HG03066 (cell line): ENCODE measurements around the gene MCFD2.

Source experiments
- ATAC-seq: cut with Tn5 transposase; IDR thresholded peaks from one replicate; pipeline ENCODE4 v1.9.1; 2021; ENCODE audit warnings: low read depth; ENCODE audit not compliant: unreplicated experiment

Gene MCFD2

DNA sequence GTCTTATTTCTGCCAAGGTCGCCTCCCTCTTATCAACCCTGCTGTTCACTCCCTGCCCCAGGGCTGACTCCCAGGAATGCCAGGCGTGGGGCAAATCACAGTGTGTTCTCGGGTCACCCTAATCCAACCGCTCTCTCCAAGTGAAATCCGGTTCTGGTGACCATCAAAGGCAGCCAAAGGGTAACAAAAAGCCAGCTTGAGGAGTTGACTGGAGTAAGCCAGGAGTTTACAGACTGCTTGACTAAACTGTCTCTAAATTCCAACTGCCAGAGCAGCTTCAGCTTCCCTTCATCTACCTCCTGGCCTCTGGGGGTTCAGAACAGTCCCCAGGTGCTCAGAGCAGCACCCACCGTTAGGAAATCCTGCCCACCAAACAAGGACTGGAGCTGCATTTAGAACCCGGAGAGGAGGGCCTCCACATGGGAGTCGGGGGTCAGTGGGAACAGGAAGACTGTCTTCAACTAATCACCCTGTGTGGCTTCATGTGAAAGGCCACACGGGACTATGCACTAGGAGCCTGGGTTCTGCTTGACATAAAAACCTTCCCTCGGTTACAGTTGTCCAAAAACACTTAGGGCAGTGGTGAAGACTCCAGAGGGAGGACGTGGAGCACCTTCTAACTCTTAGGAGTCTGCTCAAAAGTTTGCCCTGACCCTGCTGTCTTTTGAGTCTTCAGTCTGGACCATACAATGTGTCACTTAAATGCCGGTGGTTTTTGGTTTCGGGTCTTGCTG lies 24.2 kb upstream of the MCFD2 start:
- no peak for ATAC-seq

DNA sequence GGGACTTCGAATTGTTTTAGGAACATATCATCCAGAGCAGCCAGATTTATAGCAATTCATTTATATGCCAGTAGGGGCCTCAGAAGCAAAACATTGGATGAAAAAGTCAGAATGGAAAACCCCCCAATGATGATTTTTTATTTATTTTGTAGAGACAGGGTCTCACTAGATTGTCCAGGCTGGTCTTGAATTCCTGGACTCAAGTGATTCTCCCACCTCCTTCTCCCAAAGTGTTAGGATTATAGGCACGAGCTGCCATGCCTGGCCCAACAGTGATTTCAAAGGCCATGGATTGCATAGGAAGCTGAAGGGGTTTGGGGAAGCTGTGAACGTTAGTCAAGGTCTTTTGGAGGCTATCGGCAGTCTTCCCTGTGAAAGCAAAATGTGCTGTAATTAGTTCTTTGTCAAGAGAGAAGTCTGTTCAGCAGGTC lies 21.9 kb upstream of the MCFD2 start:
- ATAC-seq, result no peak

DNA sequence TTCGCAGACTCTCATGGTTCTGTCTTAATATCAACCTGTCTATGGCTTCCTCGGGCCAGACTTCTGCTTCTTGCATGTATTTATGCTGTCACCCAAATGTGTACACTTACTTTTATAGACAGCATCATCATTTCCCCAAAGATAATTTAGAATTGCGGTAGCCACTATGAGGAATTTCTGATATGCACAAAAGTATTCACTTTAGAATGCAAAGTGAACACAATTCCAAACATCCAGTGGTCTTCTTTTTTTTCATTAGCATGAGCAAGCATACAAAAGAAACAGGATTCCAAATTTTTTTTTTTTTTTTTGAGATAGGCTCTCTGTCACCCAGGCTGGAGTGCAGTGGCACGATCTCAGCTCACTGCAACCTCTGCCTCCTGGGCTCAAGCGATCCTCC lies 21.0 kb upstream of the MCFD2 start:
- ATAC-seq, result no peak

DNA sequence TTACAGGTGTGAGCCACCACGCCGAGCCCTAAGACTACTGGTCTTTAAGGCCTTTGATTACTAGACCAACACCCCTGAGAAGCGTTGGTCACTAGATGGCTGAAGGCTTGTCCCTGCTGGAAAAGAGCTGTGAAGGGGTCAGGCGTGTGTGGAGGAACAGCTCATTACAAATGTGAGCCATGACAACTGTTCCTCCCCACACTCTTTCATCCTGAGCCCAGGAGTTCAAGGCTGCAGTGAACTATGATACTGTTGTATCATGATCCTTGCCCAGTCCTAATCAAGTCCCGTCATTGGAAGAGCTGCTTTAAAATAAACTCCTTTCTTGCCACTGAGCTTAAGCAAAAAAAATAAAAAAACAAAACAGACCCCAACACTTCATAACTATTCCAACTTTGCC lies 19.5 kb upstream of the MCFD2 start:
- ATAC-seq, result no peak

DNA sequence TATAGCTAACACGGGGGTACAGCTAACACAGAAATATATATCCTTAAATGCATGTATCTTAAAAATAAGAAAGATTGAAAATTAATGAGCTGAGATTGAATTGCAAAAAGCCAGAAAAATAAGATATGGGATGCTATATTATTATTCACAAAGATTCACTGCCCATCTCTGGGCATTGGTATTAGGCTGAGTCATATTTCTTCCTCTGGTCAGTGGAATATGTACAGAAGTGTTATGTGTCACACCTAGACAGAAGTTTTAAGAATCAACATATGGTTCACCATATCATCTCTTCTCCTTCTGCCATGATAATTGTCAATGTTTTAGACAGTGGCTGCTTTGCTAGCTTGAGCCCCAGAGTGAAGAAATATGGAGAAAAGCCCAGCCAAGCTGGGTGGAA lies 14.0 kb upstream of the MCFD2 start:
- ATAC-seq, result no peak

DNA sequence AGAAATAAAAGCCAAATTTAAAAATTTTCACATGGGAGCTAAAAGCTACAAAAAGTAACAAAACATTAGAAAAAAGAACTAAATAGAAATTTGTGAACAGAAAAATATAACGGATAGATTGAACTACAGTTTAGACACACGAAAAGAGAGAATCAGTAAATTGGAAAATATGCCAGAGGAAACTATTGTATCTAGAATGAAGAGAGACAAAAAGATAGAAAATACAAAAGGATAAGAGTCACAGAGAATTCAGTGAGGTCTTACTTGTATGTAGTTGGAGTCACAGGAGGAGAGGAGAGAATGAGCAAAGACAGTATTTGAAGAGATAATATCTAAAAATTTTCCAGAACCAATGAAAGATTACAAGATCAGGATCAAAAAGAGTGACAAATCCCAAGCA lies 11.3 kb upstream of the MCFD2 start:
- no peak for ATAC-seq

DNA sequence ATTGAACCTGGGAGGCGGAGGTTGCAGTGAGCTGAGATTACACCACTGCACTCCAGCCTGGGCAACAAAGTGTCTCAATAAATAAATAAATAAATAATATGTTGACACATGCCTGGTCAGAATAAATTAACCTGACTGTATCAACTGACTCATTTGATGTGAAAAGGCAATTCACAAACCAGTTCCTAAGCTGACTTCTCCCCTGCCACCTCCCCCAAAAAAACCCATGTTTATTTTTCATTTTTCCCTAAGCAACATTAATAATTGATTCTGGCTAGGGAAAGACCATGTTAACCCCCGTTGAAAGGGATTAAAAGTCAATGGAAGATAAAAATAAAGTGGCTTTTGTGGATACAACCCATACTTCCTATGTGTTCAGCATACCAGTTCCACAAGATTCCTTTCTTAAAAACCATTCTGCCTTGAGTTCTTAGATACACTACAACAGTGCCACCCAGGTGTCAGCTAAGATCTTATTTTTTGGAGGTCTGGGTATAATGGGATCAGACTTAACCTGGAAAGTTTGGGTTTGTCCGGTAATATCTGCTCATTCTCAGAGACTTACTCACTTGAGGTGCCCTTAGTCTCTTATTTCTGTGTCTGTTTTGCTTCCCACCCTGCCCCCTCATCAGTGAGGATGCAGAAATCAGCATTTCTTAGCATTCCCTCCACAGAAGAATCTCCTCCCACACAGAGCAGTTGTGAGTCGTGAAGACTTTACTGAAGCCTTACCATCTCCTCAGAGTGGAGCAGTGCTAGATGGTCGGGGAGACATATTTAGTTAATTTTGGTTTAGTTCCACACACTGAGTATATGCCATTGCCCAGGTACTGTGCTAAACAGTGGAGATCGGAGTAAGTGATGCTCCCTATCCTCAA lies 10.1 kb upstream of the MCFD2 start:
- no peak for ATAC-seq

DNA sequence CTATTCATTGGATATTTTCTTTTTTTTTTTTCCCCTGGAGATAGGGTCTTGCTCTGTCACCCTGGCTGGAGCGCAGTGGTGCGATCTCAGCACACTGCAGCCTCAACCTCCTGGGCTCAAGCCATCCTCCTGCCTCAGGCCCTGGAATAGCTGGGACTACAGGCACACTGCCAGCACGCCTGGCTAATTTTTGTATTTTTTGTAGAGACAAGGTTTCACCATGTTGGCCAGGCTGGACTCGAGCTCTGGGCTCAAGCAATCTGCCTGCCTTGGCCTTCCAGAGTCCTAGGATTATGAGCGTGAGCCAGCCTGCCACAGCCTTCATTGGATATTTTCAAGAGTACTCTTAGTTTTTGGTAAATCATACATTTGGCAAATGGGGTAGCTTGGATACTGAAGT lies 9.0 kb upstream of the MCFD2 start:
- ATAC-seq, result no peak

DNA sequence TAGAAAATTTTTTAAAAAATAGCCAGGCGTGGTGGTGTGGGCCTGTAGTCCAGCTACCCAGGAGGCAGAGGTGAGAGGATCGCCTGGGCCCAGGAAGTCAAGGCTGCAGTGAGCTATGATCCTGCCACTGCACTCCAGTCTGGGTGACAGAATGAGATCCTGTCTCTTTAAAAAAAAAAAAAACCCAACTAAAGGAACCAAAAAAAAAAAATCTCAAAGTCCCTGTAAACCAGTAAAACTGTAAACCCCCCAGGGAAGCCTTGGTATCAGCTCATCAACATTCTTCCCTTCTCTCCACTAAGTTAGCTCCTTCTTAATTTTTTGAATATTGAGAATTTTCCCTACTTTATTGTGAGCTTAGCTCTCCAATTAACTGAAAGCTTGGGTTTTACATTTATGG lies 8.4 kb upstream of the MCFD2 start:
- no peak for ATAC-seq

DNA sequence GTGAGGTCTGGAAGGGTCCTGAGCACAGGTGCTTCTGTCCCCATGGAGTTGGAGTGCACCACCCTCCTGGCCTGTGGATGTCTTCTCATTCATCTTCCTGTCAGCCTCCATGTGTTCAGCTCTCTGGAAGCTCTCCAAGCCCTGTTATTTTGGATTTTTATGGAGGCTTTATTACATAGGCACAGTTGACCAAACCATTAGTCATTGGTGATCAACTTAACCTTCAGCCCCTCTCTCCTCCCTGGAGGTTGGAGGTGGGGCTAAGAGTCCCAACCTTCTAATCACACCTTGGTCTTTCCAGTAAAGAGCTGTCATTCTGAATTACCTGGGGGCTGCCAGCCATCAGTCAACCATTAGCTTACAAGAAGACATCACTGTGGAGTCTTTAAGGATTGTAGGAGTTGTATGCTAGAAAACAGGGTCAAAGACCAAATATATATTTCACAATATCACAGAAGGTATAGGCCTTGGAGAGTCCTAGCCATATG lies 7.5 kb upstream of the MCFD2 start:
- ATAC-seq, result no peak

DNA sequence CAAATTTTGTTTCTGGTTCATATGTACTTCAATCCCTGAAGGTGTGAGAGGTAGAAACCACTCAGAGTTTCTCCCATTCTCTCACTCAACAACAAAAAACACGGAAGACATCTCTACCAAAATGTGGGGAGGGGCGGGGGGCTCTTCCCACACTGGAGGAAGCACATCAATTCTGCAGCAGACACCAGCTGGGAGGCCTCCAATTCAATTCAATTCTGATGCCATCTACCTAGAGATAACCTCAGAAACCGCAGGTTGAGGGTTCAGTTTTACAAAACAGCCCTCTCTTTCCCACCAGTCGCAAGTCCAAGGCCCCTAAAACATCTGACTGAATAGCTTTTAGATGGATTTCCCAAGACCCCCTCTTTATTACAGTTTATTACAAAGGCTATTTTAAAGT lies 7.0 kb upstream of the MCFD2 start:
- no peak for ATAC-seq

DNA sequence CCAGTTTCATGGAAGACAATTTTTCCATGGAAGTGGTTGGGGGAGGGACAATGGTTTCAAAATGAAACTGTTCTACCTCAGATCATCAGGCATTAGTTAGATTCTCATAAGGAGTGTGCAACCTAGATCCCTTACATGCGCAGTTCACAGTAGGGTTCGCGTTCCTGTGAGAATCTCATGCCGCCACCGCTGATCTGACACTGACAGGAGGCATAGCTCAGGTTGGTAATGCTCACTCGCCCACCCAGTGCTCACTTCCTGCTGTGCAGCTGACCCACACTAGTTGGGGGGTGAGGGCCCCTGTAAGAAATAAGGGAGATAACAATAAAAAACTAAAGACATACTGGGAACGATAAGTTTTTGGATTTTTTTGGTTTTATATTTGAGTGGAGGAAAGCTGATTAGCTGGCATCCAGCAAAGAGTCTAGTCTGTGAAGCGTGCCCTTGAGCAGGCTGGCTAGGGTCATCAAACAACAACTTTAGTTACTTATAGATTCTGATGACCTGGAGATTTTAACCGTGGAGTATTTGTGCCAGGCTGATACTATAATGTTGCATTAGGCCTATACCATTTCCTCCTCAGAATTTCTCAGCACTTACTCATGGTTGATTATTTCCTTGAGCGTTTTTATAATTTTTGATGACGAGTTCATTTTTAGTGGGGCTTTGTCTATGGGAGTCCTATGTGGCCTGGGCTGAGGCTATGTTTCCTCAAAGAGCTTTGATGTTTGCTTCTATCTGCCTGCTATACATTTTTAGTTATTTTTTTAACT lies 6.3 kb upstream of the MCFD2 start:
- no peak for ATAC-seq

DNA sequence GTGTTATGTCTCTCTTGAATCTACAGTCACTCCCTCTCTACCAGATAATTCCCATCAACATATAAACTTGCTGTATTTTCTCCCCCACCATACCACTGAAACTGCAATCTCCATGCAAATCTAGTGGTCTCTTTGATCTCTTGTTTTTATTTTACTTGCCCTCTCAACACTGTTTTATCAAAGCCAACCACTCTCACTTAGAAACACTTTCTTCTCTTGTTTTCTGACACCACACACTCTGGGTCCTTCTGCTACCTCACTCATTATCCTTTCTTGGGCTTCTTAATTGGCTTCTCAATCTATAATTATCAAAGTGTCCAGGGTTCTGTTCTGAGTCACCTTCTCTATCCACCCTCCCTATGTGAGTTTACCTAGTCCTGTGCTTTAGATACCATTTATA lies 2.0 kb upstream of the MCFD2 start:
- ATAC-seq, result no peak

DNA sequence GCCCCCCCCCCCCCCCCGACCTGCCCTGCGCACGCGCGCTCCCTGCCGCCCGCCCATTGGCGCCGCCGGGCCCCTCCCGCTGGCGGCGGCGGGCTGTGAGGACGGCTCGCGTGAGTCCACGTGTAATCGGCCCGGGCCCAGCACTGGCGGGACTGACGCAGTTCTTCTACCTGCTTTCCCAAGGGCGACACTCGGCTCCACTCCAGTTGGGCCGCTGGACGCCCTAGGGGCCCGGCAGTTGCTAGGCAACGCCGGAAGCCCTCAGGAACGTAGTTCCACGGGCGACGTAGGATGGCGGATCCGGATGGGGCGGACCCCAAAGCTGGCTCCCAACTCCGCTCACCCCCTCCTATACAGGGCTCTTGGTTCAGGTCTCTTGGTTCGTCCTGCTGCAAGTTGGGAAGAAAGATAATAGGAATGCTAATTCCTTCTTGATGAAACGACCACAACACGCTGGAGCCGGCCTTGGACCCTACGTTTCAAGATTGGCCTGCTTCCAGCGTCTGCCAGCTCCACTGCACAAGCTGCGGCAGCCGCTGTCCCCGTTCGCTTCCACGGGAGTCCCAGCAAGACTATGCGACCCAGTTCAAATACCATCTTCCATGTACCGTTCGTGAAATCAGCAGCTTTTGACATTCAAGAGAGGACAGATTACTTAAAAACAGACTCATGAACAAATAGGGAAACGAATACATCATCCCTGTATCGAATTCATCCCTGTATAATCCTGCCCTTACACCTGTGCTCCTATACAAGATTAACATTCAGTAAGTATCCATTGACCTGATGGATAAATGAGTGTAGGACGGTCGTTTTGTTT lies 415 bp upstream of the MCFD2 start:
- ATAC-seq, result peak; percentile 85

DNA sequence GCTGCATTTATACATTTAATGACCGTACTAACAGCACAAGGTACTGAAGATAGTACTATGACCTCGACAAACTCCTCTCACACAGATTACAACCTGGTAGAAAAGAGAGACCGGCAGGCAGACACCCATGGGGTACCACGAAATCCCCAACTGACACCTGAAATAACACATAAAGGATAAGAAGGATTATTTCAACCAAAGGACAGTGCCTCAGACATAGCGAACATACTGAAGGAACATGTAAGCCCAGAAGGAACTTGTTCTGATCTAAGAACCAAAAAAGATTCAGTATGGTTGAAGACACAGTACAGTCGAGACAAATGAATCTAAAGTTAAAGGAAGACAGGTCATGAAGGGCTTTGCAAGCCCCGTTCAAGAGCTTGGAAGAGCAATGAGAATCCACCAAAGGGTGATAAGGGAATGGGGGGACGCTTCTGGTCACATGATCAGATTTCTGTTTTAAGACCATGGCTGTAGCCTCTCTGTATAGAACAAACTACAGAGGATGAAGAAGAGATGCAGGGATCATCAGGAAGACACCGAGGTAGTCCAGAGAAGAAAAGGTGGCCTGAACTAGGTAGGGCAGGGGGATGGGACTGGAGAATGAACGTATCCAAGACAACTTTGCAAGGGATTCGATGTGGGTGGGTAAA lies 902 bp downstream of the MCFD2 start:
- no peak for ATAC-seq

DNA sequence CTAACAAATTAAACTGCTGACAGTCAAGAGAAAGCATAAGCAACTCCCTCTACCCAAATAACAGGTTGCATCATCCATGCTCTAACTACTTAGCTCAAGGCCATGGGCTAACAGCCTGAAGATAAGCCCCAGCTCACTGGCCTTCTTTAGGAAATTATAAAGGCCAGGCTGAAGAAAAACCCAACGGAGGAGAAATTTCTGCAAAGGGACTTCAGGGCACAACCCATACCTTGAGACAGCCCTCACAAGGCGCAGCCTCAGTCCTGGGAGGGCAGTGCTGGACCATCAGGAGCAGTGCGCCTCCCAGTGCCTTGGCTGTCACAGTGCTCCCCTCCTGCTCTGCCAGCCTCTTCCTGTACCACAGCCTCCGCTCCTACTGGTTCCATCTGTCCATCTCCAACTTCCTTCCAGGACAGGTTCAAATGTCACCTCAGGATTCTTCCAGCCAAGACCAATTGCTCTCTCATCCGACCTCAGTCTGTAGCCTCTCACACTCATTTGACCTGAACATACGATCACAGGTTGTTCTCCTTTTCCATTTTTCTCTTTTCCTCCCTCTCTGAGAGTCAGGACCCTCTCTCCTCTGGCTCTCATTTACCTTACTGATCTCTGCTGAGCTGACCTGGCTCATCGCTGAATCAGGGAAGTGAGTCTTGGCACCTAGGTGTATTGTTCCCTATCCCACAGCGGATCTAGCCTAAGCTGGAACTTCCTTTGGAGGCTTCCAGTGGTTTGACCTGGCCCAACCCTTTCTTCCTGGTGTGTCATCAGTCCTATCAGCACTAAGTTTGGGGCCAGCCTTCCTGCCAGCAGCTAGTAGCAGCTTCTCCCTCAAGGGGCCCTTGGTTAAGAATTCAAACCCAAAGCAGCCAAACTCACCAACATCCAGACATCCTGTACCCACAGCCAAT lies 1.9 kb downstream of the MCFD2 start:
- no peak for ATAC-seq

DNA sequence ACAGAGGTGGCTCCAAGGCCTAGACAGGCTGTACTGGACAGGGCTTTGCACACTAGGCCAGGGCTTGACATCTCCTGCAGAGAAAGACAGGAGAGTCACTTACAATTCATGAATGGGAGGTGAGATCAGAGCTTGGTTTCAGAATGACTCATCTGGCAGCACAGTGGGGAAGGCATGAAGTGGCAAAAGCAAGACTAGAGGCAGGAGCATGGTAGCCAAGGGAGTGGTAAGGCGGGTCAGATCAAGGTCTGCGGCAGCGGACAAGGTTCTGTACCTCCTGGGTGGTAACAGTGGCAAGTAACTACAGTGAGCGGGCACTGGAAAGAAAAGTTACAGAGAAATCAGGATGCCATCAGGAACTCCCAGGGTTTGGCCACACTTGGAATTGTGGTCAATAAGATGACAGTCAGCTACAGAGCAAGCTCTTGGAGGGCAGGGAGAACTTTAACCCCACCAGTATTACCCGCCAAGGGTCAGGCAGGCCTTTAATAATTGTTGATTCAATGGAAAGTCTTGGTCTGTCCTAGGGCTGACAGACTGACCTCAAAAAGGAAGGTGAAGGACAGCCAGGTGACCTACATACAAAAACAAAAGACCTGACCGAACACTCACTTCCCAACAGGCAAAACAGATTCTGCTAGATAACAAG lies 5.7 kb downstream of the MCFD2 start:
- ATAC-seq, result peak; percentile 94

DNA sequence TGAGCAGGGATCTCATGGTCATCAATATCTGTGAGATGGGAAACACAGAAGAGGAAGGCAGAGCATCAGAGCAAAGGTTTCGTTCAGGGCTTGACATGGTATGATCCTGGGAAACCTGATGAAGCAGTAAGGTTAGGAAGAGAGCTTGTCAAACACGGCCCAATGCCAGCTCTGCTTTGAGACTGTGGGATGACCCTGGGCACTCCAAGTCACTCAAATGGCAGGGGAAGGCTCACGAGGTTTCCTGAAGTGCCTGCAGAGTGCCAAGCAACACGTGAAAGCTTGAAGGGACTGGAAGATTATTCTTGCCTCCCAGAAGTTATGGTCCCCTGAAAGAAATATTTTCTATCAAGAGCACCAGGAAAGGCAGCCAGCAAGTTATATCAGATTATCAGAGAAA lies 6.5 kb downstream of the MCFD2 start:
- ATAC-seq, result no peak
